ENCODE measurements around the gene TBC1D9B.
"Not testable (repeated sequence)": the region's sequence is repeated elsewhere in the genome, so short reads cannot be mapped to it uniquely, and the experiment has no call there.

The TBC1D9B gene

DNA sequence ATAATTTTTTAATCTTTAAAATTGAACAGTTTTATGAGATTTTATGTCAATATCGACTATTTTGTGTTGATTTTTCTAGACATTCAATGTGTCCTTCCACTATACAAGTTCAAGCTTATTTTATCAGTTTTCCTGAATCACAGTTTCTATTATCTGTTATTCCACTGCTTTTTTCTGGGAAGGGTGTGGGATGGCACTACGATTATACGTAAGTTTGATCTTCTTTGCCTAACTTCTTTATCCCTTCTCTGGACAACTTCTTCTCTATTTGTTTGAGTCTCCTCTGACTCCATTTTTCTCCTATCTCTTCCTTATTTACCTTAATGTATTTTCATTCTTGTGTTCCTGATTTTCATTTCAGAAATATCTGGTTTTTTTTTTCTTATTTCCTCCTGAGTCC lies 24.5 kb downstream of the TBC1D9B start:
- no peak for DNase-seq

DNA sequence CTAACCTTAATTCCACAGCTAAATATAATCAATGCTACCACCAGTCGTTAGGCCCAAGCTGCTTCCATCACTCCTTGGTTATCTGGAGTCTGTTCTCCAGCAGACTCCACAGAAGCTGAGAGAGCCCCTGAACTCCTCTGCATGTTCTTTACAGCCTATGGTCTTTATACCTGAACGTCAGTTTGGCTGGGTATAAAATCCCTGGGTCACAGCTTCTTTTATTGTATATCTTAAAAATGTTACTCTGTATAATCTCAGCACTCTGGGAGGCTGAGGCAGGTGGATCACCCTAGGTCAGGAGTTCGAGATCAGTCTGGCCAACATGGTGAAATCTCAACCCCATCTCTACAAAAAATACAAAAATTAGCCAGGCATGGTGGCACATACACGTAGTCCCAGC lies 25.4 kb downstream of the TBC1D9B start:
- no peak for DNase-seq

DNA sequence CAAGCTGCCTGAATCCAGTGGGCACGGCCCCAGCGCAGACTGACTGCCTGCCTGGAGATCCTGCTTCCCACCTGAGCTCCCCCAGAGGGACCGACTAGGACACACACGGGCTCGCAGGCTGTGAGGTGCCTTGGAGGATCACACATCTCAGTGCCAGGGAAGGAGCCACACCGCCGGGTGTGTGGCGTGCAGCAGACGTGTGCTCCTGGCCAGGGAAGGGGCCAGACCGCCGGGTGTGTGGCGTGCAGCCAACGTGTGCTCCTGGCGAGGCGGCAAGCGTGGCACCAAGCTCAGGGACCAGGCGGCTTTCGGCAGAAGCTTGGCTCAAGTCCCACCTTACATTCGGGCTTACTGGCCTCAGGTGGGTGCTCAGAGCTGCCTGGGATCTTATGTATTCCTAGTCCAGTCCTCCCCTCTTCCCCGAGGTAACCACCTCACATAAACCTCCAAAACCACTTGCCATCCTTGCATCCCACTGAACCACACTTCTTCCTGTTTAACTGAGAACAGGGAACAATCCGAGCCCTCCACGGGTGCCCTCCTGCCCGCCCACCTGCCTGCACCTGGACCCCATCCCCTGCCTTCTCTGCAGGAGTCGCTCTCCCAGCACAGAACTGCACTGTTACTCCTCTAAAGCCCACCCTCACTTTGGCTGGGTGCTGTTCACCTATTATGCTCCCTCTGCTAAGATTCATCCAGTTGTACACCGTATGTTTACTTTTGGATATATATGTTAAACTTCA lies 26.7 kb downstream of the TBC1D9B start:
- no peak for DNase-seq

DNA sequence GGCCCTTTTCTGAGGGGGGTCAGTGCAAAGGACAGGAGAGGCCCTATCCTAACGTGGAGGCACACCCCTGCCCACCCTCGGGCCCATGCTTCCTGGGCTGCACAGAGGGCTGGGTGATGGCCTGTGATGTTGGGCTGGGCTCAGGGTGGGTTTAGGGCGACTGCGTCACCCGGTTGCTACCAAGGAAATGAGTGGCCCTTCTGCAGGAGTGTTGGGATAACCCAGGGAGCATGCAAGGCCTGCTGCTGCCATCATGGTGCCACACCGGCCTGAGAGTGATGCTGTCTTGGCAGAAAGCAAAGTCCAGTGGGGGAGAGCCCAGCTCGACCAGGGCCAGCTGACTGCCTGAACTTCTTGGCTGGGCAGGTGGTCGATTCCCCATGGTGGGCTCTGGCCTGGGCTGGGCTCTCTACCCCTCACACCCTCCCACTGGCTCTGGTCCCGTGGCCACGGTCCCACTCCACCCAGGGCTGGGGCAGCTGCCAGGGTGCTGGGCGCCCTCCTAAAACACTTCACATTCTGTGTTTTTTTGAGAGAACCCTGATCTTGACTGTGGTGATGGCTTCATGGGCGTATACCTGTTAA lies 27.5 kb downstream of the TBC1D9B start:
- no peak for DNase-seq

DNA sequence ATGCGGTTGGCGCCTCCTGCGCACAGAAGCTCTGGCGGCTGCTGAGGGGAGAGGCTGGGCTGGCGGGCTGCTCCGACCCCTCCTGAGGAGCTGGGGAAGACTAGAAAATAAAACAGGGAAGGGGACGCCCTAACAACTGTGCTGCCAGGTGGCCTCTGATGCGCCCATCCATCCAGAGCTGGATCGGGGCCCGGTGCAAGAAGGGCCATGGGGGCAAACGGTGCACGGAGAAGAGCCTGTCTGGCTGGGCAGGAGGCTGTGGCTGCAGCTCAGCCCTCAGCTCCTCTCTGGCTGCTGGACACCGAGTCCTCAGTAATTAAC lies 28.0 kb downstream of the TBC1D9B start:
- no peak for DNase-seq

DNA sequence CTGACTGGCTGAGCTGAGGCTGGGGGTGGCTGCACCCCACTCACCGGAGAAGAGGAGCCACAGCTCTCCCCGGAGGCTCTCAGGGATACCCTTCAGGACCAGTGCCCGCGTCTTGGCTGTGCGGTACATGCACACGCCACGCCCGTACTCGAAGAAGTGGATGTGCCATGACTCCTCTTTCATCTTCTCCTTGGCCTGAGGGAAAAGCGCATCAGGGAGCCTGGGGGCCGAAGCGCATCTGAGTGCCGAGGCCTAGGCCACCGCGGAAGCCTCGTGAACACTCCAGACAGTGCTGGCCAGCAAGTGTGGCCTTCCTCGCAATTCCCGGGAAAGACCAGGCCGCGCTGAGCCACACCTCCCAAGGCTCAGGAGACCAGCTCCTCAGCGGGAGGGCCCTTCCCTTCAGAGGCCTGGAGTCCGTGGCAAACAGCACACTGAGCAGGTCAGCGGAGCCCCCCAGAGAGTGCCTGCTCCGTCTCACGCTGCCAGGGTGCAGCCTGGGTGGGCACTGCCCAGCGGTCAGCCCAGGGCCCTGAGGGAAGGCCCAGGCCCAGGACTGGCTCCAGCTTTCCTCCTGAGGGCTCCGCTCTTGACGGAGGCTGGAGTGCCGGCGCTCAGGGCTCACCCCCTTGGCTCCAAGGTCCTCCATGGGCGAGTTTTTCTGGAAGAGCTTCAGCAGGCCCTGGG lies 28.6 kb downstream of the TBC1D9B start:
- DNase-seq: no peak

DNA sequence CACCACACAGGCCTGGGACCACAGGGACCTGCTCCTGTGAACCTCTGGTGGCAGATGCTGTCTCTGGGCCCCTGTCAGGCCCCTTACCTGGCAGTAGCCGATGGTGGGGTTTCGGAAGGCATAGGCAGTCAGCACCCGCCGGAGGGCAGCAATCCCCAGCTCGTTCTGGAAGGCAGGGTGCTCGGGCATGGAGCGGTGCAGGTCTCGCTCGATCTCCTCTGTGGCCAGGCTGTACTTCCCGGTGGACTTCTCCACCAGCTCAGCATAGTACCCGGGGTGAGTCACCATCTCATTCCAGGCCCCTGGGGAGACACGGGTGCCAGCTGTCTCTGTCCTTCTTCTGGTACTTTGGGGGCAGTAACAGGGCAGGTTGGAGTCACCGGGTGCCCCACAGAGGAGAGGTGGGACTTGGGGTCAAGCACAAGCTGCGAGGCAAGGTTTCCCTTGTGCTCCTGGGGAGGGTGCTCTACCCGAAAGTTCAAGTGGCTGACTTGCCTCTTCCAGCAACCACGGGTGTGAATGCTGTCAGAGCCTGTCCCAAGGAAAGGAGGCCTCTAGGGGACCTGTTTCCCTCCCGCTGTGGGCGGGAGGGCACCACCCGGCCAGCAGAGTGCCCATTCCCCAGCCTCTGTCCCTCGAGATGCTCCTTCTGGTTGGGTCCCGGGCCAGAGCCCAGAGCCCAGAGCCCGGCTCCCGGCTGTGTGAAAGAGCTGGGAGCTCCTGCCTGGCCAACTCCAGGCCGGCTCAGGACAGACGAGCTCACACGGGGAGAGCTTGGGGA lies 29.3 kb downstream of the TBC1D9B start:
- DNase-seq: no peak

DNA sequence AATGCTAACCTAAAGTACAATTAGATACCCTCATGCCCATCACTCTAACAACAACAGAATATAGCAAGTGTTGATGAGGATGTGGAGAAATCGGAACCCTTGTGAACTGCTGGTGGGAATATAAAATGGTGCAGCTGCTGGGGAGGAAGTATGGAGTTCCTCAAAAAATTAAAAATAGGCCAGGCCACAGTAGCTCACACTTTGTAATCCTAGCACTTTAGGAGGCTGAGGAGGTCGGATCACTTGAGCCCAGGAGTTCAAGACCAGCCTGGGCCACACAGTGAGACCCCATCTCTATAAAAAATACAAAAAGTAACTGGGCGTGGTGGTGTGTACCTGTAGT lies 31.1 kb downstream of the TBC1D9B start:
- no peak for DNase-seq

DNA sequence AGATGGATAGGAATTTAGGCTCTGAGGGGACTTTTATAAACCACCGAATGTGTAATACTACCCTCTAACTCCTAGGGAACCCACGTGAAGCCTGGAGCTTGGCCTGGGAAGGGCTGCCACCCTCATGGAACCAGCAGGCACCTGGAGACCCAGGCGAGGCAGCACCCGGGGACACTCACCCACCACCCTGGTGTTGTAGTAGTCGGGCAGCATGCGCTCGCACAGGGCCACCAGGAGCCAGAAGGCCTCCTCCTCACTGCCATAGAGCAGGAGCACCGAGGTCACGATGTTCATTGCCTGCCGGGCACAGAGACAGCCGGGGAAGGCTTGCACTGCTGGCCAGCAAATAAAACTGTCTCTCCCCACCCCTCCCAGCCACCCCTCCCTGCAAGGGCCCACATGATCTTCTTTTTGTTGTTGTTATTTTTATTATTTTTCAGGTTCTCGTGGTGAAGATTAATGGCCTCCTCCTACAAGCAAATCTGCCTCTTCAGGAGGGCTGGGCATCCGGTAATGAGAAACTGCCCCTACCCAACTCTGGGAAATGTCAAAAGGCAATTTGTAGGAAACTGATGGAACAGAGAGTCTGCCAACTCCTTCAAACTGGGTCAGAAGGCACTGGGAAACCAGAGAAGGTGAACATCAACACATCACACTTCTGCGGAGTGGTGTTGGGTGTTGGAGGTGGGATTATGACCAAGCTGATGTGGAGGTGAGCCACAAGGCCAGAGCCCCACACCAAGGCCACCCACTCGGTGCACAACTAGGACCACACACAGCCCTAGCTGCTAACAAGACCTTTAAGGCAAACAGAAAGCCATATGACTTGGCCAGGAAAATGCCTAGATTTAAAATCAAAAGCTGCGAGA lies 31.7 kb downstream of the TBC1D9B start:
- no peak for DNase-seq

DNA sequence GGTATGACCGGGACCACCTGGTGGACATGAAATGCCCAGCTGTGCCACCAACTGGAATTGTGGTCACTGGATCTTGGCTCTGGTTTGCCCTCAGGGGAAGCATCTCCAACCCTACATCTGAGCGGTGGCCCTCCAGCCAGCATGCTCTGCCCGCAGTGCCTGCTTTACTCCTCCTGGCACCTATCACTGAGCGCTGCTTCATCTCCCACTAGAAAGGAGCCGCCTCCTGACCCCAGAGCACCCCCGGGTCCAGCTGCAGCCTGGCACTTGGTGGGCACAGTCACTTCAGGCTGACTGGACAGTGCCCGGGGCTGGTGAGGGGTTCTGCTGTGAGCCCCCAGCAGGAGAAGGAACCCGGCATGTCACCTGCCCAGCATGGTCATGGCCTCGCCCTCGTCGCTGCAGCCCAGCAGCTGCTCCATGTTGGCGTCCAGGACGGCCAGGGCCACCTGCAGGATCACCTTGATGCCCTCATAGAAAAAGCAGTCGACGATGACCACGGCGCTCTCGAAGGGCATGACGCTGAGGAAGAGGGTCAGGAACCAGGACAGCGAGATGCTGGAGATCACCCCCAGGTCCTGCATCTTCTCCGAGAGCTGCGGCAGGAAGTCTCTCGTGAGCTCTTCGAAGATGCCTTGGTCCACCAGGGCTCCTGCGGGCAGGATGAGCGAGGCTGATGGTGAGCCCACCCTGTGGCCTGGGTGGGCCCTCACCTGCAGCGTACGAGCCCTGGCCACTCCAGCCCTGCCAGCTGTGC lies 33.0 kb downstream of the TBC1D9B start:
- DNase-seq: no peak

DNA sequence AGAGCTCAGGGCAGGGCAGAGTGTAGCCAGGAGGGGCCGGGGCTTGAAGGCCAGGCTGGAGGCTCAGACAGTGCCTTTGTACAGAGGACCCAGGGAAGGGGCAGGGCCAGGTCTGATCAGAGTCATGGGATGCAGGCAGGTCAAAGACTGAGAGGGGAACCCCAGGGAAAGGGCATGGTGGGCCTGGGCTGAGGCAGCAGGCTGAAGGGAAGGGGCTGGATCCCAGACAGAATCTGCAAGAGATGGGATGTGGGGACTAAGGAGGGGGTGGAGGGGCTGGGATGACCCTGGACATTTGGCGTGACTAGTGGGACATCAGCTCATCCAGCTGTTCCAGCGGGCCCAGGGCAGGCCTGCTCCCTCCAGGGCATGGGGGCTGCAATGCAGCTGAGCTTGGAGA lies 33.6 kb downstream of the TBC1D9B start:
- DNase-seq: no peak

DNA sequence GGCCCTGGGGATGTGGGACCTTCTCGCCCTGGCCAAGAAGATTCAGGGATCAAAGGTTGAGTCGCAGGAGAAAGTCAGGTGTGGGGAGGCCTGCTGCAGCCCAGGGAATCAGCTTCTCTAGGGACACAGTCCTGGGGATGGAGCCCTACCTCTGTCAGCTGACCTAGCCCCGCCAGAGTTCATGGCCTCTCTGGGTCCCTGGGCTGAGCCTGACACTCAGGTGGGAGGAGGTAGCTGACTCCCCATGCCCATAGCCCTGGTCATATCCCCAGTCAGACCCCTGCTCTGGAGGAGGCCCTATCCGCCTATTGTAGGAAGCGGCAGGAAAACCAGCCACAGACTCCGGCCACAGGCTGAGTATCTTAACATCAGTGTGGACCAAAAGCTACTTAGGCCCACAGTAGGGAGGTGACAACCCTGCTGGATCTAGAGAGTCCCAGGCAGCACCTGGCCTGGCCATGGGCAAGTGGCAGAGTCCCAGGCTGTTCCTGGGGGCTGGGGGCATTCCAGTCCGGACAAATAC lies 34.0 kb downstream of the TBC1D9B start:
- no peak for DNase-seq

DNA sequence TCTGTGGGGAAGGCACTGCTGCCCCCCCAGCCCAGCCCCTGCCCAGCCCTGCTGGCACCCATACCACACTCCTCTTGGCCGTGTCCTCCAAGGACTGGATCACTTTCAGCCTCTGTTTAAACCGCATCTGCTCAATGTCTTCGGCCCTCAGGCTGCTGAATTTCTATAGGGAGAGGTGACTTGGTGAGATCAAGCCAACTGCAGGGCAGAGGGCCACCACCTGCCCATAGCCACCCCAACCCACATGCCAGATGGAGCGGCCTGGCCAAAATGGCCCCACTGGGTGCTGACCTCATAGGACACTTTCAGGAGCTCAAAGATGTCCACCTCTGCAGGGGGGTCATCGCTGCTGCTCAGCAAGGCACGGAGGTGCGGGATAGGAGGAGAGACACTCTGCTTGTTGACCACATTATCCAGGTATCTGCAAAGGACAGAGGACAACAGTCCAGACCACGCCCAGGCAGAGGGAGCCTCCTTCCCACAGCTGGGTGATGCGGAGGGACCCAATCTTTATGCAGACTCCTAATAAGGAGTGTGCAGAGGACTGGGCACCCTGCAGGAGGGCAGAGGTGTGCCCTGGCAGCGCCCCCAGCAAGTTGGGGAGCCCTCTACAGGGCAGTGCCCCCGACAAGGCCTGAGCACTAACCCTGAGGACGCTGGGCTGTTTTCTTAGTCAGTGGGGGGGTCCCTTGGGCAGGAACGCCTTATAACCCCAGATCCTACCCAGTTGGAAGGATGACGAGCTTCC lies 34.7 kb downstream of the TBC1D9B start:
- no peak for DNase-seq

DNA sequence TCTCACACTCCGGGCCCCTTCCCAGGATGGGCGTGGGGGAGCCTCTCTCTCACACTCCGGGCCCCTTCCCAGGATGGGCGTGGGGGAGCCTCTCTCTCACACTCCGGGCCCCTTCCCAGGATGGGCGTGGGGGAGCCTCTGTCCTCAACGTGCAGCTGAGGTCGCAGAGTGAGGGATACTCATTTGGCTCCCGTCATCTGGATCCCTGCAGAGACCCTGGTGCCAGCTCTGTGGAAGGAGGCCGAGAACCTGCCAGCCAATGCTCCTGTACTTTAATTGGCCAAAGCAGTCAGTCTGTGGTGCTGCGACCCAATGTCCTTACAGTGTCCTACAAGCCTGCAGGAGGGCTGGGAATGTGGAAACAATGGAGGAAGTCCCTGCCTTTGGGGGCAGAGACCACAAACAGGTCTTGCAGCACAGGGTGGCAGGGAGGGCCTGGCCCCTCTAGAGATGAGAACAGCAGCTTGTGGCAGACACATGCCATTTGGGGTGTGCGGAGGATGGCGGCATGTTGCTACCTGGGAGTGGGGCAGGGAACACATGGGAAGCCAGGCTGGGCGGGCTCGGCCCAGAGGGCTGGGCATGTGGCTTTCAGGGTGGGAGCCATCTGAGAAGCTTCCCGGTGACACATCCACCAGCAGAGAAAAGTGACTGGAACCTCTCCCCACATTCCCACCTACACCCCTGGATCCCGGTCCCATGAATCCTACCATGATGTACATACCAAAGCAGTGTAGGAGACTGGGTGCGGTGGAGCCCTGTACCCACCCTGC lies 35.5 kb downstream of the TBC1D9B start:
- DNase-seq: no peak

DNA sequence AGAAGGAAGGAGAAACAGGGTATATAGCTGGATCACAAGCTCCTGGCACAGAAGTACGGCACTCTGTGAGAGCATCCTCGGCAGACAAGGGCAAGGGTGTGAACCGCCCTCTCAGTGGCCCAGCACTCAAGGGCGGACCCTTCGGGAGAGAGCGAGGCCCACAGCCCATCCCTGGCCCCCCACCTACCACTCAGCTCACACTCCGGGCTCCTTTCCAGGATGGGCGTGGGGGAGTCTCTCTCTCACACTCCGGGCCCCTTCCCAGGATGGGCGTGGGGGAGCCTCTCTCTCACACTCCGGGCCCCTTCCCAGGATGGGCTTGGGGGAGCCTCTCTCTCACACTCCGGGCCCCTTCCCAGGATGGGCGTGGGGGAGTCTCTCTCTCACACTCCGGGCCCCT lies 36.2 kb downstream of the TBC1D9B start:
- not testable (repeated sequence) for DNase-seq

DNA sequence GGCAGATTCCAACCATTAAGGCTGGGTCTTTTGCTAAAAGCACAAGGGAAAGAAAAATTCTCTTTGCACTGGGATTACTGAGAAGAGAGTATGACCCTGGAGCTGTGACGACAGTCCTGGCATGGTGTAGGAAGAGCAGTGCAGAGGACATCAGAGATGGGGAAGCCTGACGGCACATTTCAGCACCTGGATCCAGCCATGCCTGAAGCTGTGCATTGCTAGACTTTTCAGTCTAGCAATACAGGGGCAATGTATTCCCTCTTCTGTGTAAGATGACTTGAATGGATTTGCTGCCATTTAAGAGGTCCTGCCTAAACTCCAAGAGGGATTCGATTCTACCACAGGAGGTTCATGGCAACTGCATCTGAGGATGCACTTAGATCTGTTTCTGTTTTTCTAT lies 36.7 kb downstream of the TBC1D9B start:
- DNase-seq: no peak

DNA sequence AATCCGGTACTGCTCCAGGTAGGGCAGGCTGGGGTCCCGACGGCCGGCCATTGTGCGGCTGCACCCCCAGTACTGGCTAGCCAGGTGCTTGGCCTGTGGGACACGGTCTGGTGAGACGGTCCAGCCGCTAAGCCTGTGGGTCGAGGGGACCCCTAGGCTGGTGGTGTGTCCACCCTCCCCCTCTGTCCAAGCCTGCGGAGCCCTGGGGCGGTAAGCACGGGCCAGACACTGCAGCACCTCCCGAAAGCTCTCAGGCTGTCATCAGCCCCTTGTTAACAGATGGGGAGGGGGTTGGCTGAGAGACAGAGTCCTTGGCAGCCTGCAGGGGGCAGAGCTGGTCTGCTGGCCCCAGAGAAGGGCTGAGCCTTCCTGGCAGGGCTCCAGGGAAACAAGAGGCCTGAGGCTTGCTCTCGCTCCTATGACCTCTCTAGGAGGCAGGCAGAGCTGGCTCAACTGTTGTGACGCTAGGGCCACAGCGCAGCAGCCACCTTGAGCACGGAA lies 37.2 kb downstream of the TBC1D9B start:
- peak; percentile 76 for DNase-seq

DNA sequence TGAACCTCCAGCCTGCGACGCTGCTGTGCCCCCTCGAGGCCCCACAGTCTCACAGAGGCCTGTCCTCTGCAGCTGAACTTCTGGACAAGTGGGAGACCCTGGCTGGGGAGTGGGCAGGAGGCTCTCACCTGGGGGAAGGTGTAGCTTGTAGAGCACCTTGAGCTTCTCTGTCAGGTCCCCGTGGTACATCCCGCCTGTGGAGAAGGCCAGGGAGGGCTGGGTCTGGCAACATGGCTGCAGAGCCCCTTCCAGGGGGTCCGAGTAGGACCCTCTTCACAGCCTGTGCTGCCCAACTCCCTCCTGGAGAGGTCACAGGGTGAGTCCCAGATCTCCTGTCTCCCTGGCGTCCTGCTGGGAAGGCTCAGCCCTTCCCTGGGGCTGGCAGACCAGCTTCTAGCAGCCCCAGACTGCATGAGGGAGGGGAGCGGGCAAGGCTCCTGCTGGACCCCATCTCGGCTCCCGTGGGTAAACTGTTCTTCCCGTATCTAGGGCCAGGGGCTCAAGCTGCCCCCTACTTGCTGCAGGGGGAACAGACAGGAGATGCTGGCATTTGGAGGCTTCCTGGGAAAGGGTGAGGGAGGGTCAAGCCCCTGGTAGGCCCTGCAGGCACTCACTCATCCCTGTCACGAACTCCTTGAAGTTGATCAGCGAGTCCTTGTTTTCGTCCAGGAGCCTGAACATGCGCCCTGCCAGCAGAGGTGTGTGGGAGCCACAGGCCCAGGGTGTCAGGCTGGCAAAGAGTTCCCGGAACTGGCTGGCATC lies 37.9 kb downstream of the TBC1D9B start:
- DNase-seq: no peak

DNA sequence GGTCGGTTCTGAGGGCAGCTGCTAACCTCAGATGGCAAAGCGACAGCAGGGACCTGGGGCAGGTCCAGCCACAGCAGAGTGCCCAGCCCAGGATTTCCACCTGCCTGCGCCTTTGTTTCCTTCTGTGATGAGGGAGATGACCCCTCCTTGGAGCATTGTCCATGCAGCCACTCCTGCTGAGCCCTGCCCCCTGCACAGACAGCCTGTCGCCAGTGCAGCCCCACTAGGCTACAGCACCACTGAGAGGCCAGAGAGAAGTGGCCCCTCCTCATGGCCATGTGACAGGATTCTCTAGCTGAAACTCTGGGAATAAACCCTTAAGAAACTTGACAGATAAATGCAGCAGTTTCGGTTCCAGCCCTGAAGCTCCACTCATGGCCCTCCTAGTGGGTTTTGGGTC lies 38.6 kb downstream of the TBC1D9B start:
- DNase-seq: no peak
